H1 (cell line): ENCODE data around the gene GLB1L3. TPM values are rescaled to one million over a fixed set of nuclear protein-coding genes. Genes with fewer than 3 reads are reported as not detected.
A peak's percentile ranks its signal among the peaks of the same experiment; 100 is the strongest.

ENCODE experiments used
- CTCF ChIA-PET: fragments of 300-600 bp; sonication (Branson Sonifier 250); formaldehyde crosslinking; loops from one replicate; lab custom pipeline; 2021; ENCODE audit not compliant: partially characterized antibody; lab: Charles Lee
- POLR2A ChIA-PET: fragments of 300-600 bp; sonication (Branson Sonifier 250); formaldehyde crosslinking; loops from one replicate; lab custom pipeline; 2021; ENCODE audit warnings: inconsistent platforms; ENCODE audit not compliant: partially characterized antibody; lab: Charles Lee
- DNase-seq, 2 experiments: peaks; one replicate each; pipeline versions ENCODE4 v3.0.0 to v3.0.0-alpha.2; 2010 to 2022; ENCODE audit warnings: low spot score in 2 of 2, low read depth in 1 of 2, mixed read lengths in 1 of 2
- FAIRE-seq: peaks from 2 replicates; lab custom pipeline; 2011; peaks lifted over from hg19 to GRCh38; lab: Jason Lieb, UNC
- H2AFZ ChIP-seq: 2 replicates; pipeline ENCODE4 v1.8.1; 2012; ENCODE audit warnings: low read length, inconsistent platforms
- H2AK5ac ChIP-seq: 2 replicates; pipeline ENCODE4 v1.6.1; 2013; ENCODE audit warnings: low read depth, low read length
- H2BK120ac ChIP-seq: replicated peaks from 2 replicates; pipeline ENCODE3; 2013; ENCODE audit warnings: low read depth, low read length, inconsistent platforms
- H2BK12ac ChIP-seq: 2 replicates; pipeline ENCODE4 v1.6.1; 2013; ENCODE audit warnings: low read depth, low read length
- H2BK15ac ChIP-seq: 2 replicates; pipeline ENCODE4 v1.6.1; 2013; ENCODE audit warnings: low read length
- H2BK20ac ChIP-seq: 2 replicates; pipeline ENCODE4 v1.6.1; 2013; ENCODE audit warnings: low read length
- H2BK5ac ChIP-seq: 2 replicates; pipeline ENCODE4 v1.6.1; 2013; ENCODE audit warnings: low read depth, low read length
- H3K14ac ChIP-seq: 2 replicates; pipeline ENCODE4 v1.6.1; 2013; ENCODE audit warnings: inconsistent platforms; ENCODE audit not compliant: insufficient read length
- H3K18ac ChIP-seq: 2 replicates; pipeline ENCODE4 v1.6.1; 2013; ENCODE audit warnings: low read length; ENCODE audit errors: extremely low read depth
- H3K23ac ChIP-seq: 2 replicates; pipeline ENCODE4 v1.6.1; 2013; ENCODE audit warnings: inconsistent platforms; ENCODE audit not compliant: insufficient read length
- H3K23me2 ChIP-seq: 2 replicates; pipeline ENCODE4 v1.6.1; 2013; ENCODE audit warnings: low read depth, low read length
- H3K27ac ChIP-seq: 2 replicates; pipeline ENCODE4 v1.6.1; 2011; ENCODE audit warnings: low read depth, low read length, inconsistent platforms
- H3K27me3 ChIP-seq, 4 experiments: replicated peaks in 1 of 4; 1 replicate in 1 of 4; 2 replicates in 3 of 4; pipeline versions ENCODE4 v1.6.1 to v1.8.1; 2011 to 2013; ENCODE audit warnings: low read length in 3 of 4, mild to moderate bottlenecking in 3 of 4, inconsistent platforms in 2 of 4, mixed read lengths in 2 of 4, moderate library complexity in 1 of 4; ENCODE audit not compliant: control insufficient read depth in 3 of 4, insufficient read depth in 3 of 4; ENCODE audit errors: extremely low read depth in 1 of 4
- H3K36me3 ChIP-seq, 4 experiments: 2 replicates each; pipeline versions ENCODE4 v1.6.1 to v1.8.1; 2011 to 2013; ENCODE audit warnings: mild to moderate bottlenecking in 4 of 4, low read length in 3 of 4, moderate library complexity in 2 of 4, control low read depth in 1 of 4, inconsistent platforms in 1 of 4; ENCODE audit not compliant: insufficient read depth in 4 of 4, control insufficient read depth in 2 of 4
- H3K4ac ChIP-seq: replicated peaks from 2 replicates; pipeline ENCODE3; 2013; ENCODE audit warnings: low read length, low read depth, mixed read lengths, inconsistent platforms; ENCODE audit not compliant: insufficient read length
- H3K4me1 ChIP-seq, 4 experiments: replicated peaks in 1 of 4; 1 replicate in 1 of 4; 2 replicates in 3 of 4; pipeline versions ENCODE4 v1.6.1 to v1.8.1; 2011 to 2013; ENCODE audit warnings: low read length in 3 of 4, inconsistent platforms in 2 of 4, mixed read lengths in 1 of 4; ENCODE audit not compliant: insufficient read depth in 4 of 4, control insufficient read depth in 3 of 4
- H3K4me2 ChIP-seq, 2 experiments: 2 replicates each; pipeline versions ENCODE4 v1.6.1 to v1.8.1; 2011 to 2013; ENCODE audit warnings: low read depth in 2 of 2, low read length in 2 of 2, control low read depth in 1 of 2, inconsistent platforms in 1 of 2, mild to moderate bottlenecking in 1 of 2; ENCODE audit not compliant: insufficient read depth in 1 of 2
- H3K4me3 ChIP-seq, 4 experiments: fragments of 200-600, 300-600 bp in 1 of 4; sonication (generic), shearing (Covaris generic), sonication (Bioruptor Twin) in 1 of 4; 2 replicates each; pipeline versions ENCODE4 v1.5.1 to v1.8.1; 2011 to 2016; ENCODE audit warnings: low read length in 4 of 4, low read depth in 3 of 4, control low read depth in 2 of 4, inconsistent platforms in 2 of 4, mild to moderate bottlenecking in 2 of 4, mixed read lengths in 1 of 4, moderate library complexity in 1 of 4; ENCODE audit not compliant: insufficient read depth in 2 of 4; ENCODE audit errors: extremely low read depth in 1 of 4
- H3K56ac ChIP-seq: replicated peaks from 2 replicates; pipeline ENCODE3; 2013; ENCODE audit warnings: low read depth, mild to moderate bottlenecking, mixed read lengths, low read length, inconsistent platforms; ENCODE audit not compliant: insufficient read length
- H3K79me1 ChIP-seq: 2 replicates; pipeline ENCODE4 v1.6.1; 2013; ENCODE audit warnings: low read depth, low read length, control low read depth
- H3K79me2 ChIP-seq, 2 experiments: 2 replicates each; pipeline versions ENCODE4 v1.6.1 to v1.8.1; 2012 to 2013; ENCODE audit warnings: low read length in 2 of 2, mild to moderate bottlenecking in 2 of 2, inconsistent platforms in 1 of 2; ENCODE audit not compliant: insufficient read depth in 2 of 2, control insufficient read depth in 1 of 2
- H3K9ac ChIP-seq, 4 experiments: replicated peaks in 1 of 4; 1 replicate in 1 of 4; 2 replicates in 3 of 4; pipeline versions ENCODE4 v1.6.1 to v1.8.1; 2011 to 2013; ENCODE audit warnings: low read depth in 3 of 4, low read length in 3 of 4, control low read depth in 2 of 4, mild to moderate bottlenecking in 2 of 4, moderate library complexity in 2 of 4, inconsistent platforms in 1 of 4; ENCODE audit errors: extremely low read depth in 1 of 4
- H3K9me3 ChIP-seq, 2 experiments: 2 replicates each; pipeline versions ENCODE4 v1.6.1 to v1.8.1; 2012 to 2013; ENCODE audit warnings: mild to moderate bottlenecking in 2 of 2, moderate library complexity in 2 of 2, control low read depth in 1 of 2, inconsistent platforms in 1 of 2, low read depth in 1 of 2, low read length in 1 of 2, mixed read lengths in 1 of 2; ENCODE audit not compliant: insufficient read depth in 2 of 2
- H4K20me1 ChIP-seq, 2 experiments: replicated peaks in 1 of 2; 2 replicates each; pipeline versions ENCODE3 to v1.8.1; 2011 to 2013; ENCODE audit warnings: inconsistent platforms in 2 of 2, low read length in 2 of 2, mild to moderate bottlenecking in 1 of 2; ENCODE audit not compliant: insufficient read depth in 2 of 2, control insufficient read depth in 1 of 2
- H4K5ac ChIP-seq: 2 replicates; pipeline ENCODE4 v1.6.1; 2013; ENCODE audit warnings: low read length, low read depth, mixed read lengths, inconsistent platforms; ENCODE audit not compliant: insufficient read length
- H4K8ac ChIP-seq: 2 replicates; pipeline ENCODE4 v1.8.0; 2013; ENCODE audit warnings: mild to moderate bottlenecking, moderate library complexity, low read length, inconsistent platforms; ENCODE audit not compliant: insufficient read depth; ENCODE audit errors: extremely low read depth
- H4K91ac ChIP-seq: replicated peaks from 2 replicates; pipeline ENCODE3; 2013; ENCODE audit warnings: low read length, mixed read lengths, inconsistent platforms; ENCODE audit not compliant: insufficient read length
- ASH2L ChIP-seq: fragments of 200-600, 300-600 bp; sonication (generic); IDR thresholded peaks from one replicate; pipeline ENCODE4 v1.7.1; 2017; ENCODE audit warnings: low read length
- BRCA1 ChIP-seq: IDR thresholded peaks from 2 replicates; pipeline ENCODE4 v1.6.1; 2012; ENCODE audit warnings: low read depth, low read length, improper control_type of control experiment
- KDM5A ChIP-seq: fragments of 200-600 bp; IDR thresholded peaks from 2 replicates; pipeline ENCODE4 v1.7.1; 2012; ENCODE audit warnings: mild to moderate bottlenecking, low read length, inconsistent platforms, mixed read lengths
- RBBP5 ChIP-seq: IDR thresholded peaks from 2 replicates; pipeline ENCODE4 v1.7.1; 2012; ENCODE audit warnings: low read depth, mild to moderate bottlenecking, inconsistent platforms, low read length, moderate library complexity, borderline replicate concordance
- SIX5 ChIP-seq: IDR thresholded peaks from 2 replicates; pipeline ENCODE4 v1.6.1; 2011; ENCODE audit warnings: mild to moderate bottlenecking, low read depth, low read length
- TAF7 ChIP-seq: optimal IDR thresholded peaks from 2 replicates; pipeline ENCODE3; 2011; ENCODE audit warnings: low read depth, mild to moderate bottlenecking, inconsistent platforms, low read length, moderate library complexity, borderline replicate concordance
- TEAD4 ChIP-seq: IDR thresholded peaks from 2 replicates; pipeline ENCODE4 v1.6.1; 2012; ENCODE audit warnings: low read depth, low read length, inconsistent platforms, mixed read lengths
- WGBS, 2 experiments: shearing (Covaris generic) in 1 of 2; methylation state at CpG; one replicate each; pipeline versions ENCODE4 v1.1.6 to v1.1.7; 2013 to 2015; ENCODE audit warnings: low lambda C conversion rate in 2 of 2, mixed read lengths in 2 of 2, inconsistent platforms in 1 of 2, low coverage in 1 of 2, missing lambda C conversion rate in 1 of 2; ENCODE audit not compliant: insufficient replicate concordance in 2 of 2, insufficient coverage in 1 of 2, insufficient read length in 1 of 2; ENCODE audit errors: extremely low coverage in 1 of 2, missing lambda C conversion rate in 1 of 2; 5-methylcytosine and 5-hydroxymethylcytosine counted together
- polyA plus RNA-seq, 7 experiments: library from polyadenylated mRNA; depleted of rRNA in 3 of 7; stranded (reverse) in 5 of 7; unstranded in 2 of 7; fragments of >200 nt in 5 of 7; fragments of 200-250 nt in 2 of 7; gene quantifications; 1 replicate in 5 of 7; 2 replicates in 1 of 7; 4 replicates in 1 of 7; pipeline versions ENCODE4 v1.2.1 to v1.2.3, GENCODE V29; 2011 to 2013; ENCODE audit warnings: missing spikeins in 2 of 7, mixed read lengths in 2 of 7
- total RNA-seq: library from RNA; stranded (reverse); fragmentation: NEBNext Ultra II Directional; extraction: Animal tissue kit (Norgen Biotek cat#: 25700); gene quantifications from 2 replicates; pipeline ENCODE4 v1.2.1, GENCODE V29; 2021
- TF ChIP-seq, protein P1 (sequence below): IDR thresholded peaks from 2 replicates; pipeline ENCODE4 v1.6.1; 2011; ENCODE audit warnings: low read depth, mild to moderate bottlenecking, low read length; ENCODE audit not compliant: insufficient read depth

Gene GLB1L3
- total and polyA plus RNA-seq, 2 of the 8 experiments (the other 6 are each of a cell fraction or from before 2014, with no cell fraction given) = 14.9 to 33.2 TPM

- Histone ChIP-seq H3K9me3 (no peaks in the 10 kb centered on the region), H3K23me2 (peaks cover 12% of the 10 kb centered on the region; the same call in 1 of the 2 replicates), H3K9ac (peak within 1 kb of the TSS; percentile 54 to 89 (median 74)), H3K18ac (peak within 1 kb of the TSS; percentile 51; the same call in 1 of the 2 replicates), H3K27ac (no peak within 1 kb of the TSS; the same call in 1 of the 2 replicates), H2BK12ac (no peak within 1 kb of the TSS), H4K91ac (no peak within 1 kb of the TSS), H3K14ac (no peak within 1 kb of the TSS), H3K4me1 (peaks cover 0 to 7% (median 2%) of the 10 kb centered on the region in 4 experiments; a peak in 3 of 7 replicates), H2BK15ac (no peak within 1 kb of the TSS), H2BK5ac (peak within 1 kb of the TSS; percentile 27; the same call in 1 of the 2 replicates), H3K4me2 (peak within 1 kb of the TSS; percentile 73 to 84), H3K79me1 (peaks cover 7% of the 10 kb centered on the region; the same call in 1 of the 2 replicates), H3K36me3 (peaks cover 13 to 34% (median 31%) of the 10 kb centered on the region in 4 experiments), H2BK20ac (no peak within 1 kb of the TSS), H3K4me3 (peak within 1 kb of the TSS; percentile 75 to 88 (median 81)), H3K23ac (no peak within 1 kb of the TSS), H3K56ac (peak within 1 kb of the TSS; percentile 19), H2AFZ (peak within 1 kb of the TSS; percentile 79), H2AK5ac (no peak within 1 kb of the TSS), H3K79me2 (peaks cover 5 to 29% of the 10 kb centered on the region in 2 experiments; a peak in 3 of 4 replicates), H4K8ac (peak within 1 kb of the TSS; percentile 84), H4K20me1 (no peaks in the 10 kb centered on the region), H2BK120ac (no peak within 1 kb of the TSS), H4K5ac (no peak within 1 kb of the TSS), H3K4ac (peak within 1 kb of the TSS; percentile 4), H3K27me3 (no peaks in the 10 kb centered on the region)
- ChIA-PET CTCF (interaction anchor here (2.1 to 2.2 kb wide), 2 partner anchors 8 to 9 kb away, joined by 7 to 9 read pairs; no protein-coding TSS in a partner anchor), POLR2A (interaction anchor here (0.6 to 3.3 kb wide), 11 partner anchors 8 to 322 kb away, joined by 3 to 17 read pairs (median 4); partner anchors contain the start of gene GLB1L3)
- FAIRE-seq (no peak), DNase-seq (peak; percentile 92 to 94)
- 1% methylated on average over 43 of the region's 70 CpGs; no CpG with 5 or more reads in 1 of the 2 experiments for WGBS, 2 experiments
- TF ChIP-seq ASH2L (peak; percentile 59), KDM5A (no peak), BRCA1 (no peak), SIX5 (peak; percentile 88), TAF7 (peak; percentile 53), RBBP5 (peak; percentile 54; the same call in 1 of the 2 replicates), TEAD4 (no peak)
- TF ChIP-seq, protein P1, sequence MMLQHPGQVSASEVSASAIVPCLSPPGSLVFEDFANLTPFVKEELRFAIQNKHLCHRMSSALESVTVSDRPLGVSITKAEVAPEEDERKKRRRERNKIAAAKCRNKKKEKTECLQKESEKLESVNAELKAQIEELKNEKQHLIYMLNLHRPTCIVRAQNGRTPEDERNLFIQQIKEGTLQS = no peak
Measured at GRCh38 chr11:134253188-134253993, 22.8 kb upstream of the GLB1L3 start, which contains the start of the genes ACAD8 and THYN1. TSS of gene ACAD8 (plus strand) at chr11:134253568. CDS start at chr11:134253601, 33 bp downstream. TSS of gene THYN1 (minus strand) at chr11:134253352. CDS start at chr11:134252882, 470 bp downstream.
